DOHH2 (cell line): ENCODE results near the gene SLC44A1.
A peak's percentile ranks its signal among the peaks of the same experiment; 100 is the strongest.

Experiments
- H3F3A ChIP-seq: fragments of 200-600 bp; sonication (generic), shearing (Covaris generic); 2 replicates; pipeline ENCODE4 v1.6.0; 2016; ENCODE audit warnings: antibody characterized with exemption, mild to moderate bottlenecking; ENCODE audit not compliant: control insufficient read depth, insufficient read depth
- H3K27ac ChIP-seq: fragments of 200-600 bp; sonication (generic); 2 replicates; pipeline ENCODE4 v1.5.1; 2014; ENCODE audit warnings: low read depth, mild to moderate bottlenecking, low read length, moderate library complexity
- H3K27me3 ChIP-seq: fragments of 200-600 bp; sonication (generic); 2 replicates; pipeline ENCODE4 v1.6.1; 2014; ENCODE audit warnings: mild to moderate bottlenecking, low read length, mixed read lengths; ENCODE audit not compliant: control insufficient read depth
- H3K36me3 ChIP-seq: fragments of 200-600 bp; sonication (generic); 2 replicates; pipeline ENCODE4 v1.6.1; 2014; ENCODE audit warnings: mild to moderate bottlenecking, low read length, moderate library complexity, mixed read lengths; ENCODE audit not compliant: control insufficient read depth
- H3K4me1 ChIP-seq: fragments of 200-600 bp; sonication (generic); 2 replicates; pipeline ENCODE4 v1.6.1; 2014; ENCODE audit warnings: mild to moderate bottlenecking, low read length, mixed read lengths; ENCODE audit not compliant: control insufficient read depth
- H3K4me2 ChIP-seq: fragments of 200-600 bp; sonication (generic); 2 replicates; pipeline ENCODE4 v1.6.0; 2014; ENCODE audit warnings: mild to moderate bottlenecking, low read length, moderate library complexity
- H3K4me3 ChIP-seq: fragments of 200-600 bp; sonication (generic); 2 replicates; pipeline ENCODE4 v1.5.1; 2014; ENCODE audit warnings: mild to moderate bottlenecking, low read length, mixed read lengths
- H3K79me2 ChIP-seq: fragments of 200-600 bp; sonication (generic); 2 replicates; pipeline ENCODE4 v1.6.1; 2014; ENCODE audit warnings: mild to moderate bottlenecking, low read length, mixed read lengths; ENCODE audit not compliant: control insufficient read depth
- H3K9me2 ChIP-seq: fragments of 200-600 bp; sonication (generic); replicated peaks from 2 replicates; pipeline ENCODE4 v1.6.1; 2014; ENCODE audit warnings: mild to moderate bottlenecking, low read length, mixed read lengths; ENCODE audit not compliant: control insufficient read depth
- H3K9me3 ChIP-seq: fragments of 200-600 bp; sonication (generic); 2 replicates; pipeline ENCODE4 v1.6.1; 2014; ENCODE audit warnings: antibody characterized with exemption, low read length, mixed read lengths; ENCODE audit not compliant: control insufficient read depth, insufficient read depth
- H4K20me1 ChIP-seq: fragments of 200-600 bp; sonication (generic); 2 replicates; pipeline ENCODE4 v1.6.0; 2014; ENCODE audit warnings: low read depth, mild to moderate bottlenecking, antibody characterized with exemption, low read length, moderate library complexity; ENCODE audit not compliant: control insufficient read depth, insufficient read depth
- EZH2phosphoT487 ChIP-seq: fragments of 200-600 bp; sonication (generic); IDR thresholded peaks from 2 replicates; pipeline ENCODE4 v1.6.1; 2017; ENCODE audit warnings: borderline replicate concordance, mild to moderate bottlenecking, antibody characterized with exemption, low read length, moderate library complexity, mixed read lengths
- TF ChIP-seq, protein P1 (sequence below): fragments of 200-600 bp; sonication (generic); IDR thresholded peaks from one replicate; pipeline ENCODE4 v1.5.1; 2014; ENCODE audit warnings: antibody characterized with exemption, mild to moderate bottlenecking, low read depth, low read length; ENCODE audit not compliant: poor library complexity, severe bottlenecking

SLC44A1 gene

DNA sequence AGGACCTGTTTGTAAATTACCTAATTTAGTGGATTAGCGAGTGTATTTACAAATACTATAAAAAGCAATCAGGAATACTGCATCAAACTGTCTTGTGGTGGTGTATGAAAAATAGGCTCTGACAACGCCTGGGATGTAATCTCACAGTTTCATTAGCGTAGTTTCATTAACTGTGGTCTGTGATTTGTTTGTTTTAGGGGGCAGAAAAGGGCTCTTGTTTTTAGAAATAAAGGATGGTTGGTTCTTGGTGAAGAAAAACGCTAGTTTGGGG, 1.4 kb downstream of the SLC44A1 start:
- H3K79me2 ChIP-seq, result peaks cover 57% of the 10 kb centered on the region
- peak overlapping the region; percentile 83 for H3K4me3 ChIP-seq
- H3K9me2 ChIP-seq, result no peaks in the 10 kb centered on the region
- peaks cover 20% of the 10 kb centered on the region for H3F3A ChIP-seq
- no peaks in the 10 kb centered on the region for H3K36me3 ChIP-seq
- no peak overlapping the region for H3K27ac ChIP-seq
- peak overlapping the region; percentile 83 for H3K4me2 ChIP-seq
- peaks cover 25% of the 10 kb centered on the region for H3K27me3 ChIP-seq
- TF ChIP-seq, protein P1, sequence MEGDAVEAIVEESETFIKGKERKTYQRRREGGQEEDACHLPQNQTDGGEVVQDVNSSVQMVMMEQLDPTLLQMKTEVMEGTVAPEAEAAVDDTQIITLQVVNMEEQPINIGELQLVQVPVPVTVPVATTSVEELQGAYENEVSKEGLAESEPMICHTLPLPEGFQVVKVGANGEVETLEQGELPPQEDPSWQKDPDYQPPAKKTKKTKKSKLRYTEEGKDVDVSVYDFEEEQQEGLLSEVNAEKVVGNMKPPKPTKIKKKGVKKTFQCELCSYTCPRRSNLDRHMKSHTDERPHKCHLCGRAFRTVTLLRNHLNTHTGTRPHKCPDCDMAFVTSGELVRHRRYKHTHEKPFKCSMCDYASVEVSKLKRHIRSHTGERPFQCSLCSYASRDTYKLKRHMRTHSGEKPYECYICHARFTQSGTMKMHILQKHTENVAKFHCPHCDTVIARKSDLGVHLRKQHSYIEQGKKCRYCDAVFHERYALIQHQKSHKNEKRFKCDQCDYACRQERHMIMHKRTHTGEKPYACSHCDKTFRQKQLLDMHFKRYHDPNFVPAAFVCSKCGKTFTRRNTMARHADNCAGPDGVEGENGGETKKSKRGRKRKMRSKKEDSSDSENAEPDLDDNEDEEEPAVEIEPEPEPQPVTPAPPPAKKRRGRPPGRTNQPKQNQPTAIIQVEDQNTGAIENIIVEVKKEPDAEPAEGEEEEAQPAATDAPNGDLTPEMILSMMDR, result no peak
- no peak for TF ChIP-seq EZH2phosphoT487
- peaks cover 36% of the 10 kb centered on the region for H3K4me1 ChIP-seq
- no peaks in the 10 kb centered on the region for H3K9me3 ChIP-seq
- peaks cover 6% of the 10 kb centered on the region; the same call in 1 of the 2 replicates for H4K20me1 ChIP-seq

DNA sequence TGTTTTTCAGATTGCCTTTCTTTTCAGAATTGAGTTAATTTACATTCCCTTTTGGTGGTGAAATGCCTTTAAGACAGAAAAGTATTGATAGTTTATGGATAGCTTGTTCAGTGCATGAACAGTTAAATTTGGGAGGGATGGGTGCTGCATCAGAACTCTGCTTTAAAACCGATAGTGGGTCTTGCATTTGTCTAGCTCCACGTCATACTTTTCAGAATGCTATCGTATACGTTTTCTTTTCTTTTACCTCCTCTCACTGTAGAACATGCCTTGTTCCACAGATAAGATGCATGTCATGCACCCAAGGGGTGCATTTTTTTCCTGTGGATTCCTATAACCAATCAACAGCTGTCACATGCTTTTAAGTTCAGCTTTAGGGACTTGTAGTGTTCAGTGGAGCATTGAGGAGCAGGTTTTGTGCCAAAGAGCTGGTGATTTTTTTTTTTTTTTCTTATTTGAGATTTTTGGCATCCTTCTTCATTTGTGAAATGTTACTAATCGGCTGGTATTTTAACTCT, 2.3 kb downstream of the SLC44A1 start:
- H3K36me3 ChIP-seq, result no peaks in the 10 kb centered on the region
- H3K4me3 ChIP-seq, result no peak overlapping the region
- peaks cover 16% of the 10 kb centered on the region for H3K27me3 ChIP-seq
- H4K20me1 ChIP-seq, result peaks cover 6% of the 10 kb centered on the region; the same call in 1 of the 2 replicates
- no peak for TF ChIP-seq EZH2phosphoT487
- TF ChIP-seq, protein P1, result no peak
- peak overlapping the region; percentile 83 for H3K4me2 ChIP-seq
- no peak overlapping the region for H3K27ac ChIP-seq
- H3K9me3 ChIP-seq, result no peaks in the 10 kb centered on the region
- H3K79me2 ChIP-seq, result peaks cover 65% of the 10 kb centered on the region
- peaks cover 20% of the 10 kb centered on the region for H3F3A ChIP-seq
- no peaks in the 10 kb centered on the region for H3K9me2 ChIP-seq
- peaks cover 39% of the 10 kb centered on the region for H3K4me1 ChIP-seq

DNA sequence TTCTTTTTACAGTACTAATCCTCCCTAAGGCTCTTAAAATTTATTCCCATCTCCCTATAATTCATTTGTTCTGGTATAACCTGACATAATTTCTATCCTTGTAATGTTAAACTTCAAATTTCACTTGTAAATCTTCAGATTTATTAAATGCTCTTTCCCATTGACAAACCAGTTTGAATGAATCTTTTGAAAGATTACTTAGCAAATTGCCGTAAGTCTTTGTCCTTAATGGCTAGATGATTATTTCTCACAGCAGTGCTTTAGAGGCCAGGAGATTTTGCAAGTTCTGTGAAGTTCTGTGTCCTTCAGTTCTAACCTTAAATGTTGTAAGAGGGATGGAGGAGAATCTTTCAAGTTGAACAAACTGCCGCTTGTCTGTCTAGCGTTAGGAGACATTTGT, 4.2 kb downstream of the SLC44A1 start:
- H3K4me2 ChIP-seq, result no peak overlapping the region

More for the DNA sequence above, 4.2 kb downstream of the SLC44A1 start:
- Histone ChIP-seq H3K4me1 (peaks cover 22% of the 10 kb centered on the region), H3K27me3 (no peaks in the 10 kb centered on the region), H4K20me1 (peaks cover 6% of the 10 kb centered on the region; the same call in 1 of the 2 replicates), H3K36me3 (no peaks in the 10 kb centered on the region), H3K9me2 (no peaks in the 10 kb centered on the region), H3K4me3 (no peak overlapping the region), H3K27ac (no peak overlapping the region), H3K9me3 (no peaks in the 10 kb centered on the region), H3K79me2 (peaks cover 82% of the 10 kb centered on the region), H3F3A (peaks cover 4% of the 10 kb centered on the region)
- TF ChIP-seq EZH2phosphoT487, result no peak
- TF ChIP-seq, protein P1, result no peak
